Activated T-cell treated with anti-CD3 and anti-CD28 coated beads, Interleukin-2, amount 50 U/mL, for 72 hours (primary cell): ENCODE data around the gene PYDC1. TPM values are rescaled to one million over a fixed set of nuclear protein-coding genes. Genes with fewer than 3 reads are reported as not detected.
"Not testable (repeated sequence)": the region's sequence is repeated elsewhere in the genome, so short reads cannot be mapped to it uniquely, and the experiment has no call there.

Source experiments
- ATAC-seq, 2 donors: fragments of 150-1000 bp; cut with Tn5 transposase; replicated peaks in 1 of 2; 2 replicates each; pipeline ENCODE4 v1.10.0; 2021; ENCODE audit warnings: moderate library complexity in 2 of 2, mild to moderate bottlenecking in 1 of 2
- DNase-seq, 2 donors: peaks; one replicate each; pipeline ENCODE4 v3.0.0; 2021 to 2022; ENCODE audit warnings: mixed read lengths in 1 of 2
- H3K27ac Mint-ChIP-seq: one replicate; pipeline ENCODE4 v1.8.0; 2022; ENCODE audit warnings: mild to moderate bottlenecking, moderate library complexity, mixed read lengths
- H3K27me3 Mint-ChIP-seq: one replicate; pipeline ENCODE4 v1.8.0; 2022; ENCODE audit warnings: low read depth, mixed read lengths
- H3K36me3 Mint-ChIP-seq, 2 donors: one replicate each; pipeline ENCODE4 v1.8.0; 2022; ENCODE audit warnings: mixed read lengths in 2 of 2, mild to moderate bottlenecking in 1 of 2; ENCODE audit not compliant: insufficient read depth in 2 of 2
- H3K4me1 Mint-ChIP-seq: one replicate; pipeline ENCODE4 v1.8.0; 2022; ENCODE audit warnings: low read depth, mixed read lengths
- H3K4me3 Mint-ChIP-seq, 2 donors: one replicate each; pipeline ENCODE4 v1.8.0; 2022; ENCODE audit warnings: mild to moderate bottlenecking in 2 of 2, mixed read lengths in 2 of 2, moderate library complexity in 2 of 2
- H3K9me3 Mint-ChIP-seq, 2 donors: one replicate each; pipeline ENCODE4 v1.8.0; 2022; ENCODE audit warnings: mixed read lengths in 2 of 2
- total RNA-seq, 2 donors: library from RNA; stranded (reverse); gene quantifications; one replicate each; pipeline ENCODE4 v1.2.3, GENCODE V29; 2022

The PYDC1 gene
- total RNA-seq, 2 donors from 2014 or later, result not detected

DNA sequence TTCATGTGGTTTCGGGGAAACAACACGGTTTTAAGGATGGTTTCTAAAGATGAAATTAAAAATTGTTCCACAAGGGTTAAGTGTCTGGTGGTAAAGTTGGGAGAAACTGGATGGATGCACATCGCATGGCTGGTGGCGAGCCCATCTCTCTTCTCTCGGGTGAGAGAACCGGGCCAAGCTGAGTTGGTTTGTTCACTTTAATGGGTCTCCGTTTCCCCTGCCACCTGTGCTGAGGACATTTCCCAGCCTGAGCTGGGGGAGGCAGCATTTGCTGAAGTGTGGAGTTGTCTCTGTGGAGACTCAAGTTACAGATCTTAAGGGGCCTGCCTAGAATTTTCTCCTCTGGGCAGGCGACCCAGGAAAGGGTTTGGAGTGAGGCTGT lies 29.1 kb downstream of the PYDC1 start:
- no peak for DNase-seq
- Mint-ChIP-seq H3K36me3 (peaks cover 55 to 97% of the 10 kb centered on the region in 2 donors), H3K4me3 (no peak overlapping the region), H3K4me1 (peaks cover 96% of the 10 kb centered on the region), H3K27me3 (no peaks in the 10 kb centered on the region), H3K27ac (peak overlapping the region; percentile 89), H3K9me3 (no peaks in the 10 kb centered on the region)
- ATAC-seq, result no peak

DNA sequence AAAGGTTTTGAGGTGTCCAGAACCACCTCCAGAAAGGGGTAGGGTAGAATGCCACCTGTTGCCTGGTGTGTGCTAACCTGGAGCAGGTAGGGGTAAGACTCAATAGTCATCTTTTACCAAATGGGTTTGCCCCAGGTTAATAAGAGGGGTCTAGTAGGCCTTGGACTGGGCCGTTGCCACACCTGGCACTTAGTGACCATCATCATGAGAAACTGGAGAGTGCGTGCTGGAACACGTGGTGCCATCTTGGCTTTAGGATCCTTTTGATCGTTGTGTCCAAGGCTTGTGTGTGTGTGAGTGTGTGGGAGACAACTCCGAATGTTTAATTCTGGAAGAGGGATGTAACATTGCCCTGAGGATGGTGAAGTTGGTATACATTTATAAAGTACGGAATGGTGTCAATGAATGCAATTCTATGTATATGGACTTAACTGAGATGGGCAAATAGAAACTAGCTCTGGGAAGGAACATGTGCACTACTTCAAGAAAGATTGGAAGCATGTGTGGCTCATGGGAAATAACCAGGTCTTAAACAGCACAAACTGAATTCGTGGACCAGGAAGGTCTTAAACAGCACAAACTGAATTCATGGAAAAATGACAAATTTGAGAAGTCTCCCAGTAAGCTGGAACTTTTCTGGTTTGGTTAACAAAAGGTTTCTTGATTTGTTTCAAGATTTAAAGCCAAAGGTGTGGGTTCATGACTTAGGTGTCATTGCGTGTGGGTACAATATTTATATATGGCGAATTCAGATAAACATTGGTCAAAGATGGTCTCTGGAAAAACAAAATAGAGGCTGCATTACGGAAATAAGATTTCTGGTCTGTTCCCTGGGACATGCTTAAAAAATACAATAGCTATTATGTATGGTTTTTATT lies 29.8 kb downstream of the PYDC1 start:
- Mint-ChIP-seq H3K4me3 (peak overlapping the region; percentile 40 to 71), H3K4me1 (peaks cover 96% of the 10 kb centered on the region), H3K27ac (peak overlapping the region; percentile 89), H3K9me3 (no peaks in the 10 kb centered on the region), H3K36me3 (peaks cover 61 to 98% of the 10 kb centered on the region in 2 donors), H3K27me3 (no peaks in the 10 kb centered on the region)
- ATAC-seq (peak; percentile 4), DNase-seq (no peak)

DNA sequence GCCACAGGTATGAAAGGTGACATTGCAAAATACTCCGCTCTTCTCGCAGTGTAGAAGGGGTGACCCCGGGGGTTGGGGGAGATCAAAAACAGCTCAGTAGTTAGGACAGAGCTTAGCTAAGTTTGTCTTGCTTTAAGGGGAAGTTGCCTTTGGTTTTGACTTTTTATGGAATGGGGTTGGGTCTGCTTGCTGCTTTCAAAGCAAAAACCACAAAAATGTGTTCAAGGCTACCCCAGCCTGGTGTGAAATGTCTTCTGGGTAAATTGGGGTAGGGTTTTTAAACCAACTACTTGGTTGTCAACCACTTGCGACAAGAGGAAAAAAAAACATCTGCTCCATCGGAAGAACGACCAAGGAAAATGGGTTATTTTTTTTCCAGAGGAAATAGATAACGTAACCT lies 30.8 kb downstream of the PYDC1 start:
- Mint-ChIP-seq H3K4me1 (peaks cover 96% of the 10 kb centered on the region), H3K27me3 (no peaks in the 10 kb centered on the region), H3K36me3 (peaks cover 60 to 98% of the 10 kb centered on the region in 2 donors), H3K9me3 (no peaks in the 10 kb centered on the region), H3K4me3 (peak overlapping the region; percentile 30 to 71), H3K27ac (peak overlapping the region; percentile 89)
- ATAC-seq, result no peak
- DNase-seq, result no peak

DNA sequence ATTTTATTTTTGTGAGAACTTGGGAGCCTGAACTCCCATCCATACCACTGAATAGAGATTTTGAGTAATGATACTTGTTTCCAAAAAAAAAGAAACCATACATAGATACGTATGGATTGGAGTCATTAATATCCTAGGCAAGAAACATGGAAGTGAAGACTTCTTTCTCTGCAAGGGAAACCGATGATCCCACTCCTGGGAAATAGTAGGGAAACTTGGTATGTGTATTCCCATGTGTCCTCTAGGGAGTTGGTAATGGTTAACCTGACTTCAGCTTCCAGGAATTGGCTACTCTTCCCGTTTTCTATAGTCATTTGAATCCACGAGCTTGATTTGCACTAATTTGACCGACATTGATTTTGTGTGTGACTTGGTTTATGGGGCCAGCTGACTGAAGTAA lies 31.6 kb downstream of the PYDC1 start:
- Mint-ChIP-seq H3K9me3 (no peaks in the 10 kb centered on the region), H3K36me3 (peaks cover 59 to 95% of the 10 kb centered on the region in 2 donors), H3K27ac (peak overlapping the region; percentile 89), H3K27me3 (no peaks in the 10 kb centered on the region), H3K4me3 (peak overlapping the region; percentile 56 to 71), H3K4me1 (peaks cover 92% of the 10 kb centered on the region)
- DNase-seq (no peak), ATAC-seq (no peak)

DNA sequence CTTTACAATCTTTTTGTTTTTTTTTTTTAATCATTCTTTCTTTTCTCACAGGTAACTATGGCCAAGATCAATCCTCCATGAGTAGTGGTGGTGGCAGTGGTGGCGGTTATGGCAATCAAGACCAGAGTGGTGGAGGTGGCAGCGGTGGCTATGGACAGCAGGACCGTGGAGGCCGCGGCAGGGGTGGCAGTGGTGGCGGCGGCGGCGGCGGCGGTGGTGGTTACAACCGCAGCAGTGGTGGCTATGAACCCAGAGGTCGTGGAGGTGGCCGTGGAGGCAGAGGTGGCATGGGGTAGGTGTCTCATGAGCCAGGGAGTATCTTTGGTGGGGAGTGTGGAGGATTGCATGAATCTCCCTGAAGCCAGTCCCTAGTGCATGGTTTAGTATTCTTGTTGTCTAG lies 32.0 kb downstream of the PYDC1 start:
- Mint-ChIP-seq H3K27ac (peak overlapping the region; percentile 89), H3K27me3 (no peaks in the 10 kb centered on the region), H3K4me1 (peaks cover 88% of the 10 kb centered on the region), H3K36me3 (peaks cover 55 to 90% of the 10 kb centered on the region in 2 donors), H3K9me3 (no peaks in the 10 kb centered on the region), H3K4me3 (peak overlapping the region; percentile 38 to 71)
- no peak for DNase-seq
- ATAC-seq, result no peak

DNA sequence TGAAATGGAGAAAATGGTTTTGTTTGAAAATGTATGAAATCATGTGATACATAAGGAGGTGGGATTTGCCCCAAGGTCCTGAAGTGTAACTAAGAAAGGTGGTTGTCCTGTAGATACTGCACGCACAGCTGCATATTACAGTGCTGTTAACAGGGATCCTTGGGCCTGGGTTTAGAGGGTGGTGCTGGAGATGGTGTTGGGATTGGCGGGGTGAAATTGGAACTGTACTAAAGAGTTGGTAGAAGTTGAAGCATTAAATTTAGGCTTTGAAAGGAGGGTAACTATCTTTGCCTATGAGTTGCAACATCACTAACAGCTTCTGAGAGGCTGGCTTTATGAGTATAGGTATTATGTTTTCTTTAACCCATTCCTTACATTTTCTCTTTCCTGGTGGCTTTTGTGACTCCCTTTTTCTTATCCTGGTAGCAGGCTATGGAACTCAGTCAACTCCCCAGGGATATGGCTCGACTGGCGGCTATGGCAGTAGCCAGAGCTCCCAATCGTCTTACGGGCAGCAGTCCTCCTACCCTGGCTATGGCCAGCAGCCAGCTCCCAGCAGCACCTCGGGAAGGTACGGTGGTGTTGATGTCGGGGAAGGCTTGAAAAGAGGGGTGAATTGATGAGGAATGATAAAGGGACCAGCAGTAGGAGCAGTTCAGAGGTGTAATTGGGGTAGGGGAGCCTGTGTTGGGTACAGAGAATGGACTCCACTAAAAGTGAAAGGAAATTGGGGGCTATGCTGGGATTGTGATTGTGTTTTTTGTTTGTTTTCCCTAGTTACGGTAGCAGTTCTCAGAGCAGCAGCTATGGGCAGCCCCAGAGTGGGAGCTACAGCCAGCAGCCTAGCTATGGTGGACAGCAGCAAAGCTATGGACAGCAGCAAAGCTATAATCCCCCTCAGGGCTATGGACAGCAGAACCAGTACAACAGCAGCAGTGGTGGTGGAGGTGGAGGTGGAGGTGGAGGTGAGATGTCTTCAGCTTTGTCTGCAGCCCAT lies 33.2 kb downstream of the PYDC1 start:
- H3K4me1 Mint-ChIP-seq, result peaks cover 80% of the 10 kb centered on the region
- peak overlapping the region; percentile 99 for H3K27ac Mint-ChIP-seq
- no peaks in the 10 kb centered on the region for H3K9me3 Mint-ChIP-seq
- H3K36me3 Mint-ChIP-seq, result peaks cover 52 to 81% of the 10 kb centered on the region in 2 donors
- no peaks in the 10 kb centered on the region for H3K27me3 Mint-ChIP-seq
- H3K4me3 Mint-ChIP-seq, result peak overlapping the region; percentile 98 to 99
- no peak for DNase-seq
- no peak for ATAC-seq

DNA sequence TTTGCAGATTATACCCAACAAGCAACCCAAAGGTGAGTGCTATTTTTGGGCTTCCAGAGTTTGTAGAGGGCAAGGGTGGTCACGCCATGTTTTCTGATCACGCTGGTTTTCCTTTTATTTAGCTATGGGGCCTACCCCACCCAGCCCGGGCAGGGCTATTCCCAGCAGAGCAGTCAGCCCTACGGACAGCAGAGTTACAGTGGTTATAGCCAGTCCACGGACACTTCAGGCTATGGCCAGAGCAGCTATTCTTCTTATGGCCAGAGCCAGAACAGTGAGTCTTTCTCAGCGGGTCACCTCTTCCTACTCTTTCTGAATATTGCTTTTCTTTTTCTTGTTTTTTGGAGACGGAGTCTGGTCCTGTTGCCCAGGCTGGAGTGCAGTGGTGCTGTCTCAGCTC lies 34.5 kb downstream of the PYDC1 start:
- H3K4me1 Mint-ChIP-seq, result peaks cover 76% of the 10 kb centered on the region
- no peak for ATAC-seq
- no peaks in the 10 kb centered on the region for H3K27me3 Mint-ChIP-seq
- peak overlapping the region; percentile 98 to 99 for H3K4me3 Mint-ChIP-seq
- no peaks in the 10 kb centered on the region for H3K9me3 Mint-ChIP-seq
- no peak for DNase-seq
- H3K27ac Mint-ChIP-seq, result peak overlapping the region; percentile 99
- H3K36me3 Mint-ChIP-seq, result peaks cover 52 to 68% of the 10 kb centered on the region in 2 donors

DNA sequence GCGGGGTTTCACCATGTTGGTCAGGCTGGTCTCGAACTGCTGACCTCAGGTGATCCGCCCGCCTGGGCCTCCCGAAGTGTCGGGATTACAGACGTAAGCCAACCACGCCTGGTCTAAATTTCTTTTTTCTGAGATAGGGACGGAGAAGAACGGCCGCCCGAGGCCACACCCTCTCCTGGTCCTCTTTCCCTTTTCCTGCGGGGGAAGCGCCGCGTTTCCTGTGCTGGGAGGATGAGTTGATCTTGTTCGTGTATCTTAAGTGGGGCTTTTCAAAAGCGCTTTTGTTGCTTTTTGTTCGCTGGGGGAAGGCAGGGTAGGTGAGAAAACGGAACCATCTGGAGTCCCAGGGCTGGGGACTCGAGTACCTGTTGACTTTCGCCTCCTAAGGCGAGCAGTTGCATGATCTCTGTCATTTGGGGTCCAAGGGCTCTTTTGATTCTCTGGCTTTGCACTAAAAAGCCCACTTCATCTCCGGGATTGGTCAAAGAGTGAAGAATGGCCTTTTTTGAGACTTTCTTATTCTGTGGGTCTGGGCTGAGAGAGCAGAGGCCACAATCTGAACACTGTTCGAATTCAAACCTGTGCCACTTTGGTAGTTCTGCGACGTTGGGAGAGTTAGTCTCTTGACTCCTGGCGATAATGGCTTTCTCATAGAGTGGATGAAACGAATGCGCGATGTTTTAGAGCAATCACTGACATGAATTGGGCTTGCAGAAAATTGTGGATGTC lies 35.7 kb downstream of the PYDC1 start:
- H3K36me3 Mint-ChIP-seq, result peaks cover 43 to 57% of the 10 kb centered on the region in 2 donors
- peak overlapping the region; percentile 98 to 99 for H3K4me3 Mint-ChIP-seq
- ATAC-seq (peak in 1 of 2 donors; percentile 3), DNase-seq (peak; percentile 43 to 56)
- no peaks in the 10 kb centered on the region for H3K9me3 Mint-ChIP-seq
- peak overlapping the region; percentile 99 for H3K27ac Mint-ChIP-seq
- H3K4me1 Mint-ChIP-seq, result peaks cover 72% of the 10 kb centered on the region
- H3K27me3 Mint-ChIP-seq, result no peaks in the 10 kb centered on the region

DNA sequence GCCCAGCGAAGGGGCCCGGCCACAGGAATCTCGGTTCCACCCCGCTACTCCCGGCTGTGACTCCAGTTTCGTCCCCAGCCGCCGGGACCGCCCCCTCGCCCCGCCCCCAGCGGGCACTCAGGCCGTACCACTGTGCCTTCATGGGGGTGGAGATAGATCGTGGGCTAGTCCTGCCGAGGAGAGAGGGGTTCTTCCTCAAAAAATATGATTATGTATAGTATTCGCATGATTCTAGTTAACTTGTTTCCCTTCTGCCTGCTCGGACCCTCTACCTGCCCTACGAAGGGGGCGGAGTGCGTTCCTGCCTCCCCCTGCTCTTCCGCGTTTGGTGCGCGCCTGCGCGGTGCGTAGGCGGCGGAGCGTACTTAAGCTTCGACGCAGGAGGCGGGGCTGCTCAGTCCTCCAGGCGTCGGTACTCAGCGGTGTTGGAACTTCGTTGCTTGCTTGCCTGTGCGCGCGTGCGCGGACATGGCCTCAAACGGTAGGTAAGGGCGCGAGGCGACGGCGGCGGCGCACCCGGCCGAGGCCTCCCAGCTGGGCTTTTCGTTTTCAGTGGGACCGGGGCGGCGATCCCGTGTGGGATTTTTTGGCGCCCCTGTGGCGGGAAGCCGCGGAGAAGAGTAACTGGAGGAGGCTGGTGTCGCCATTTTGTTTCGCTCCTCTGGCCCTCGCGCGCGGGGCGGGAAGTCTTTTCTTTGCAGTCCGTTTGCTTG lies 37.0 kb downstream of the PYDC1 start, which contains the start of gene FUS:
Gene FUS, plus strand, starts transcription at position 393 of the 713 bp plus-strand sequence. Its CDS starts 76 bp downstream, at position 469.
- Mint-ChIP-seq H3K27ac (peak within 1 kb of the TSS; percentile 99), H3K4me1 (peaks cover 59% of the 10 kb centered on the region), H3K4me3 (peak within 1 kb of the TSS; percentile 98 to 99), H3K36me3 (peaks cover 33 to 43% of the 10 kb centered on the region in 2 donors), H3K9me3 (no peaks in the 10 kb centered on the region), H3K27me3 (no peaks in the 10 kb centered on the region)
- DNase-seq, result peak; percentile 95
- peak; percentile 69 to 73 for ATAC-seq

DNA sequence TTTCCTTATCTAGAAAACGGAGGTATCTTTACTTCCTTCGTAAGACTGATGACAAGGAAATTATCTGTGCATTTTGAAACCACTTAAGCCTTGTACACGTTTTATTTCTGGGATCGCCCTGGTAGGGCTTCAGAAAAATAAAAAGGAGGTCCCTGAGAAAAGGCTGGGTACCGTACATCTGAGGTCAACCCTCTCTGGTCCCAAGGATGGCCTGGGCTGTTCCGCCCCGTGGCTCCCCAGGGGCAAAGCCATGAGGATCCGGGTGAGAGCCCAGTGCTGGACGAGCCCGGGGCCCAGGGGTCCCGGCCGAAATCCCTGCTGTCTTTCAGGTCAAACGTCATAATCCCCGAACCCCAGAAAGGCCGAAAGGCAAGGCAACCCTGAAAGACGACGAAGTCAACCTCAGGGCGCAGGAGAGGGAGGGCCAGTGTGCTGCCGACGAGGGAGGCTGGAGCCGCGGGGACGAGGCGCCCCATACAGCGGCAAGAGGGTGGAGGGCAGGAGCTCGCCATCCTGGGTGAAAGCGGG lies 37.7 kb downstream of the PYDC1 start:
- Mint-ChIP-seq H3K27ac (peak overlapping the region; percentile 95), H3K27me3 (no peaks in the 10 kb centered on the region), H3K4me1 (peaks cover 54% of the 10 kb centered on the region), H3K9me3 (no peaks in the 10 kb centered on the region), H3K4me3 (peak overlapping the region; percentile 98 to 99), H3K36me3 (peaks cover 29 to 37% of the 10 kb centered on the region in 2 donors)
- DNase-seq (no peak), ATAC-seq (peak; percentile 0 to 2)

DNA sequence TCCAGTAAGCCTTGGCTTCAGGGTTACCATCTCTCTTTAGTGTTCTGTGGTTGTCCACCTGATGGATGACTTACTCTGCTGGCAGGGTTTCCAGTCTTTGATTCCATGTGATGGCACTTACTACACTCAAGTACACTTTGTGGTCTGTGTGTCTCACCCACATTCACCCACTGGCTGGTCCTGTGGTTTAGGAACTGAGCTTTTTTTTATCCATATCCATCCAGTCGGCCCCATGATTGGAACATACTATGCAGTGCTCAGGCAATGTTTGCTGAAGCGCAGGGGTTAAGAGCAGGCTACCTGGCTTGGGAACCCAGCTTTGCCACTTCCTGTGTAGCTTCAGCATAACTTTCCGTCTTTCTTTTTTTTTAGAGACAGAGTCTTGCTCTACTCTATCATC lies 39.8 kb downstream of the PYDC1 start:
- Mint-ChIP-seq H3K9me3 (no peaks in the 10 kb centered on the region), H3K27me3 (no peaks in the 10 kb centered on the region), H3K27ac (peak overlapping the region; percentile 7), H3K4me3 (peak overlapping the region; percentile 29 to 60), H3K4me1 (peaks cover 33% of the 10 kb centered on the region), H3K36me3 (peaks cover 13 to 17% of the 10 kb centered on the region in 2 donors)
- ATAC-seq, result peak; percentile 5 to 31
- DNase-seq, result peak; percentile 51 to 69

DNA sequence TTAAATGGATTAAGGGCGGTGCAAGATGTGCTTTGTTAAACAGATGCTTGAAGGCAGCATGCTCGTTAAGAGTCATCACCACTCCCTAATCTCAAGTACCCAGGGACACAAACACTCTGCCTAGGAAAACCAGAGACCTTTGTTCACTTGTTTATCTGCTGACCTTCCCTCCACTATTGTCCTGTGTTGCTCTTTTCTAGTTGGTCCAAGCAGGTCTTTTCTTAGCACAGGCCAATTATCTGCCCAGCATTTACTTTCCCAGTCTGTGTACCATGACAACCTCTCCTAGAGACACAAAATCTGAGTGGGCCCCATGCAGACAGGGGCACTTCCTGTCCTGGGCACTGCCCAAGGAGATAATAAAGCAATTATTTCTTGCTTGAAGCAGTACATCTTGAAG lies 46.9 kb downstream of the PYDC1 start:
- not testable (repeated sequence) for H3K4me1 Mint-ChIP-seq, ATAC-seq, H3K27ac Mint-ChIP-seq, H3K9me3 Mint-ChIP-seq, H3K36me3 Mint-ChIP-seq, H3K27me3 Mint-ChIP-seq, H3K4me3 Mint-ChIP-seq, DNase-seq
